Skeletal muscle satellite cell (primary cell): Measurements from ENCODE around the gene PRSS56.

Experiments
- H3K27me3 ChIP-seq: 2 replicates; pipeline ENCODE4 v1.7.0; 2013; ENCODE audit warnings: low read length; ENCODE audit not compliant: control insufficient read depth, insufficient read depth
- H3K36me3 ChIP-seq: 2 replicates; pipeline ENCODE4 v1.7.0; 2013; ENCODE audit warnings: mild to moderate bottlenecking, control low read depth, low read length; ENCODE audit not compliant: insufficient read depth
- H3K4me1 ChIP-seq: 2 replicates; pipeline ENCODE4 v1.7.0; 2013; ENCODE audit warnings: low read length; ENCODE audit not compliant: control insufficient read depth, insufficient read depth
- H3K4me2 ChIP-seq: 2 replicates; pipeline ENCODE4 v1.7.0; 2013; ENCODE audit warnings: mild to moderate bottlenecking, low read length
- H3K4me3 ChIP-seq: 2 replicates; pipeline ENCODE4 v1.7.0; 2013; ENCODE audit warnings: low read length
- H3K9ac ChIP-seq: 2 replicates; pipeline ENCODE4 v1.7.0; 2013; ENCODE audit warnings: mild to moderate bottlenecking, low read depth, low read length, moderate library complexity
- H3K9me3 ChIP-seq: replicated peaks from 2 replicates; pipeline ENCODE4 v1.7.0; 2013; ENCODE audit warnings: mild to moderate bottlenecking, control low read depth, low read length

Gene PRSS56

DNA sequence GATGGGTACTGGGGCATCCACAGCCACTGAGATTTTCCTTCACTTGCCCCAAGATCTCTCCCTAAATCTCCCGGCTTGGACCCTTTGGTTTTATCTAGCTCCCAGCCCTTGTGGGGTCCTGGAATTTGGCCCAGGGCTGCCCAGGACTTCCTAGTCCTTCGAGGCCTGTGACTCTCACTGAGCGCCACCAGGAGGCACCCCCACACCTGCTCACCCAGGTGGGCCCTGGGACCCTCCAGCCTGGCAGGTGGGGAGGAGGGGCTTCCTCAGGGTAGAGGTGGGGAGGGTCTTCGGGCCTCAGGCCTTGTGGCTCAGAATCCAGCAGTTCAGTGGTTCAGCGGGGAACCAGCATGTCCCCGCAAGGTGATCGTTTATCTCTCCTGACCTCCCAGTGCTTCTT, 11.9 kb upstream of the PRSS56 start:
- Histone ChIP-seq H3K4me2 (no peak overlapping the region), H3K4me3 (no peak overlapping the region), H3K4me1 (no peaks in the 10 kb centered on the region), H3K27me3 (peaks cover 66% of the 10 kb centered on the region), H3K9ac (no peak overlapping the region), H3K9me3 (no peaks in the 10 kb centered on the region), H3K36me3 (no peaks in the 10 kb centered on the region)

- Histone ChIP-seq H3K27me3 (peaks cover 70% of the 10 kb centered on the region), H3K9ac (no peak overlapping the region), H3K4me3 (no peak overlapping the region), H3K4me2 (no peak overlapping the region), H3K36me3 (no peaks in the 10 kb centered on the region), H3K9me3 (no peaks in the 10 kb centered on the region), H3K4me1 (no peaks in the 10 kb centered on the region)
Observed at GRCh38 chr2:232511336-232511890, 8.8 kb upstream of the PRSS56 start.

- no peak overlapping the region for H3K4me3 ChIP-seq
- no peak overlapping the region for H3K4me2 ChIP-seq
- H3K9ac ChIP-seq = no peak overlapping the region
- H3K9me3 ChIP-seq = no peaks in the 10 kb centered on the region
- no peaks in the 10 kb centered on the region for H3K36me3 ChIP-seq
- no peaks in the 10 kb centered on the region for H3K4me1 ChIP-seq
- H3K27me3 ChIP-seq = peaks cover 68% of the 10 kb centered on the region
Observed at GRCh38 chr2:232512602-232513001, 7.6 kb upstream of the PRSS56 start.

GRCh38 chr2:232513353-232513752, 6.8 kb upstream of the PRSS56 start:
- Histone ChIP-seq H3K4me2 (no peak overlapping the region), H3K36me3 (no peaks in the 10 kb centered on the region), H3K9me3 (no peaks in the 10 kb centered on the region), H3K4me1 (no peaks in the 10 kb centered on the region), H3K27me3 (peaks cover 69% of the 10 kb centered on the region), H3K4me3 (no peak overlapping the region), H3K9ac (no peak overlapping the region)

DNA sequence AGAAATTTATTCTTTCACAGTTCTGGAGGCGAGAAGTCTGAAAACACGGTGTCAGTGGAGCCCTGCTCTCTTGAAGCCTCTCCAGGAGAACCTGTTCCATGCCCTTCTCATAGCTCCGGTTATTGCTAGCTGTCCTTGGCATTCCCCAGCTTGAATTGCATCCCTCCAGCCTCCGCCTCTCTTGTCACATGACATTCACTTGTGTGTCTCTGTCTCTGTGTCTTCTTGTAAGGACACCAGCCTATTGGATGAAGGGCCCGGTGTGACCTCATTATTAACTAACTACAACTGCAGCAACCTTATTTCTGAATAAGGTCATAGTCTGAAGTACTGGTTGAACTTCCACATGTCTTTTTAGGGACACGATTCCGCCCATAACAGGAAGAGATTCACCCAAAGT, 4.5 kb upstream of the PRSS56 start:
- Histone ChIP-seq H3K27me3 (peaks cover 75% of the 10 kb centered on the region), H3K9ac (no peak overlapping the region), H3K4me1 (no peaks in the 10 kb centered on the region)

DNA sequence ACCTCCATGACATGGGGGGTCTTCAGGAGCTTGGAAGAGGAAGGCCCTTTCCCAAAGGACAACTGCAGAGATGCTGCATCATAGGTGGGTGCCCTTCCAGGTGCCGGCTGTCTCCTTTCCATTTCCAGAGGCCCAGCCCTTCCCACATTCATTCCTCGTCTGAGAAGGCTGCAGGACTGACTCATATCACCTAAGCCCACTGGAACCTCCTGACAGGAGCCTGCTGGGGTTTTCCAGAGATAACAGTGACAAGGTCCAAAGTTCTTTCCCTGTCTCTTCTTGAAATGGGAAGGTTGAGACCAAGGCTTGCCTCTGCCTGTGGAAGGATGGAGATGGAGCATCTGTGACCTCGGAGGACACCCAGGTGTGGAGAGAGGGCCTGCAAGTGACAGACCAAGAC, 3.6 kb upstream of the PRSS56 start:
- Histone ChIP-seq H3K4me2 (no peak overlapping the region), H3K4me1 (no peaks in the 10 kb centered on the region)

More for the DNA sequence above, 4.5 kb upstream of the PRSS56 start:
- no peaks in the 10 kb centered on the region for H3K36me3 ChIP-seq
- H3K4me2 ChIP-seq = no peak overlapping the region
- H3K4me3 ChIP-seq = no peak overlapping the region
- H3K9me3 ChIP-seq = no peaks in the 10 kb centered on the region

DNA sequence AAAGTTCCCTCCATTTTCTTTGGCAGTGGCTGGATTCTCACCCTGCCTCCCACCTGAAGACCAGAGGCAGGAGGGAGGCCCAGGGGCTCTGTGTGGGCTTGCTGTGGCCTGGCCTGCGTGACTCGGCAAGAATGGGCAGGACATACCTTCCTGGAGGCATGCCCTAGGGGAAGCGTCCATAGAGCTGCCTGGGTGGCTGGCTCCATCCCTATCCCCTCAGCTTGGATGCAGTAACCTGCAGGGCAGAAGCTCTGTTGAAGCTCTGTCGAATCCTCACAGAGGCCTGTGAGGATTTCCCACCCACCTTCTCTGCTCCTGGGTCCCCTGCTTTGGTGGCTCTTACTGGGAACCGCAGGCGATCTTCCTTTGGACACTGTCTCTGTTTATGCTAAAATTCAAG, 1.3 kb upstream of the PRSS56 start:
- no peaks in the 10 kb centered on the region for H3K36me3 ChIP-seq
- H3K9ac ChIP-seq = no peak overlapping the region
- H3K27me3 ChIP-seq = peaks cover 74% of the 10 kb centered on the region
- no peak overlapping the region for H3K4me2 ChIP-seq
- H3K4me1 ChIP-seq = peaks cover 6% of the 10 kb centered on the region
- no peak overlapping the region for H3K4me3 ChIP-seq
- H3K9me3 ChIP-seq = no peaks in the 10 kb centered on the region

More for the DNA sequence above, 3.6 kb upstream of the PRSS56 start:
- Histone ChIP-seq H3K9ac (no peak overlapping the region), H3K36me3 (no peaks in the 10 kb centered on the region), H3K9me3 (no peaks in the 10 kb centered on the region), H3K4me3 (no peak overlapping the region), H3K27me3 (peaks cover 83% of the 10 kb centered on the region)

GRCh38 chr2:232520489-232520888, 301 bp downstream of the PRSS56 start:
- peaks cover 65% of the 10 kb centered on the region for H3K27me3 ChIP-seq
- H3K4me3 ChIP-seq = no peak overlapping the region
- no peak overlapping the region for H3K4me2 ChIP-seq
- no peaks in the 10 kb centered on the region for H3K36me3 ChIP-seq
- H3K4me1 ChIP-seq = peaks cover 14% of the 10 kb centered on the region
- H3K9ac ChIP-seq = no peak overlapping the region
- no peaks in the 10 kb centered on the region for H3K9me3 ChIP-seq

- H3K27me3 ChIP-seq = peaks cover 60% of the 10 kb centered on the region
- no peak overlapping the region for H3K4me3 ChIP-seq
- no peaks in the 10 kb centered on the region for H3K9me3 ChIP-seq
- peaks cover 16% of the 10 kb centered on the region for H3K4me1 ChIP-seq
- no peak overlapping the region for H3K4me2 ChIP-seq
- no peak overlapping the region for H3K9ac ChIP-seq
- no peaks in the 10 kb centered on the region for H3K36me3 ChIP-seq
Observed at GRCh38 chr2:232521098-232521497, 910 bp downstream of the PRSS56 start.

DNA sequence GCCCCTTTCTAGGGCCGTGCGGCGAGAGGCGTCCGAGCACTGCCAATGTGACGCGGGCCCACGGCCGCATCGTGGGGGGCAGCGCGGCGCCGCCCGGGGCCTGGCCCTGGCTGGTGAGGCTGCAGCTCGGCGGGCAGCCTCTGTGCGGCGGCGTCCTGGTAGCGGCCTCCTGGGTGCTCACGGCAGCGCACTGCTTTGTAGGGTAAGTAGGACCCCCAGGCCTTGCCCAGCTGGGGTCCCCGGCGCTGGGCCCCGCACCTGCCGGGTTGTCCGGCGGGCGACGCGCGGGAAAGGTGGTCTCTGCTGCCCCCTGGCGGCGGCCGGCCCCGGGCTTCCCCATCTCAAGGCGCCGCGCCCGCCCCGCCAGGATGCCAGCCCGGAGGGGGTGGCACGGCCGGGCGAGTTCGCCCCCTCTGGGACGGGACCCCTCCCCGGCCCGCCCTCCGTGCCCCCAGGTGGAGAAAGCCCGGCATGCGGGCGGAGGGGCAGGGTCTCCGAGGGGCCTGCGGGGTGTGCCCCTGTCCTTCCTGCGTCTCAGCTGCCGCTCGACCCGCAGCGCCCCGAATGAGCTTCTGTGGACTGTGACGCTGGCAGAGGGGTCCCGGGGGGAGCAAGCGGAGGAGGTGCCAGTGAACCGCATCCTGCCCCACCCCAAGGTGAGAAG, 1.9 kb downstream of the PRSS56 start:
- Histone ChIP-seq H3K27me3 (peaks cover 50% of the 10 kb centered on the region), H3K36me3 (no peaks in the 10 kb centered on the region), H3K9ac (no peak overlapping the region), H3K4me1 (peaks cover 16% of the 10 kb centered on the region), H3K4me2 (peak overlapping the region; percentile 69), H3K4me3 (no peak overlapping the region), H3K9me3 (no peaks in the 10 kb centered on the region)

DNA sequence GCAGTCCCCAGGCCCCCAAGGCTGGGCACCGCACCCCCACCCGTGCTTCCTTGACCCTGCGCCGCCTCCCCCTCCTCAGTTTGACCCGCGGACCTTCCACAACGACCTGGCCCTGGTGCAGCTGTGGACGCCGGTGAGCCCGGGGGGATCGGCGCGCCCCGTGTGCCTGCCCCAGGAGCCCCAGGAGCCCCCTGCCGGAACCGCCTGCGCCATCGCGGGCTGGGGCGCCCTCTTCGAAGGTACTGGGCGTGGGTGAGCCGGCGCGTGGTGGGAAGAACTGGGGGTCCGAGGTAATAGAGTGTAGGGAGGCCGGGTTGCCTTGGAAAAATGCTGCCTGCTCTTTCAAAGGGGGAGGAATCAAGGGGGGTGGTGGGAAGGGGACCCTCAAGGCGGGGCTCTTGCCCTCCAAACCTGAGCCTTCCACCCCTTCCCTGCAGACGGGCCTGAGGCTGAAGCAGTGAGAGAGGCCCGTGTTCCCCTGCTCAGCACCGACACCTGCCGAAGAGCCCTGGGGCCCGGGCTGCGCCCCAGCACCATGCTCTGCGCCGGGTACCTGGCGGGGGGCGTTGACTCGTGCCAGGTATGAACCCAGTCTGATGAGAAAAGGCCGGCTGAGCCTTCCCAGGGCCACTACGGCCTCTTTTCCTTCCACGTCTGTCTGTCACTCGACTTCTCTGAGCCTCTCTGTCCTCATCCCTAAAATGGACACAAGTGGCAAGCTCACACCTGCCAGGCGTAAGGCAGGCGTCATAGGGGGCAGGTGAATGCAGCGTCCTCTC, 2.6 kb downstream of the PRSS56 start:
- no peak overlapping the region for H3K4me3 ChIP-seq
- H3K9ac ChIP-seq = no peak overlapping the region
- peaks cover 47% of the 10 kb centered on the region for H3K27me3 ChIP-seq
- peak overlapping the region; percentile 69 for H3K4me2 ChIP-seq
- no peaks in the 10 kb centered on the region for H3K9me3 ChIP-seq
- H3K36me3 ChIP-seq = no peaks in the 10 kb centered on the region
- H3K4me1 ChIP-seq = peaks cover 16% of the 10 kb centered on the region

- Histone ChIP-seq H3K4me2 (peak overlapping the region; percentile 89), H3K9ac (no peak overlapping the region), H3K27me3 (peaks cover 43% of the 10 kb centered on the region), H3K9me3 (no peaks in the 10 kb centered on the region), H3K36me3 (no peaks in the 10 kb centered on the region), H3K4me1 (peaks cover 16% of the 10 kb centered on the region), H3K4me3 (peak overlapping the region; percentile 63)
Observed at GRCh38 chr2:232523402-232523681, 3.2 kb downstream of the PRSS56 start.
